Measurements from ENCODE around the gene KBTBD6.

Gene KBTBD6

GRCh38 chr13:41130356-41130755 is 2.2 kb downstream of the KBTBD6 start:
- peak overlapping the region; percentile 18; the same call in 1 of the 2 replicates for H3K4me3 ChIP-seq (ENCODE audit: low read depth, low read length)
- TF ChIP-seq CTCF (IDR thresholded peaks at IDR 0.05; ENCODE audit: low read depth, low read length) = no peak

GRCh38 chr13:41127701-41128100 is 4.9 kb downstream of the KBTBD6 start:
- TF ChIP-seq CTCF (IDR thresholded peaks at IDR 0.05; ENCODE audit: low read depth, low read length) = no peak
- H3K4me3 ChIP-seq (ENCODE audit: low read depth, low read length) = no peak overlapping the region

- H3K4me3 ChIP-seq (ENCODE audit: low read depth, low read length) = no peak overlapping the region
- no peak for TF ChIP-seq CTCF (IDR thresholded peaks at IDR 0.05; ENCODE audit: low read depth, low read length)
Observed at GRCh38 chr13:41122838-41123237, 9.8 kb downstream of the KBTBD6 start.

- no peak overlapping the region for H3K4me3 ChIP-seq (ENCODE audit: low read depth, low read length)
- no peak for TF ChIP-seq CTCF (IDR thresholded peaks at IDR 0.05; ENCODE audit: low read depth, low read length)
Observed at GRCh38 chr13:41117869-41118268, 14.7 kb downstream of the KBTBD6 start.

GRCh38 chr13:41111454-41111853 is 21.1 kb downstream of the KBTBD6 start:
- H3K4me3 ChIP-seq (ENCODE audit: low read depth, low read length) = no peak overlapping the region
- TF ChIP-seq CTCF (IDR thresholded peaks at IDR 0.05; ENCODE audit: low read depth, low read length) = no peak

GRCh38 chr13:41107584-41108014 is 25.0 kb downstream of the KBTBD6 start:
- TF ChIP-seq CTCF (IDR thresholded peaks at IDR 0.05; ENCODE audit: low read depth, low read length) = no peak

GRCh38 chr13:41107104-41107571 is 25.5 kb downstream of the KBTBD6 start:
- no peak for TF ChIP-seq CTCF (IDR thresholded peaks at IDR 0.05; ENCODE audit: low read depth, low read length)
- no peak overlapping the region for H3K4me3 ChIP-seq (ENCODE audit: low read depth, low read length)

More at GRCh38 chr13:41107584-41108014, 25.0 kb downstream of the KBTBD6 start:
- no peak overlapping the region for H3K4me3 ChIP-seq (ENCODE audit: low read depth, low read length)
